Mammary epithelial cell (primary cell): ENCODE measurements around the gene LSMEM2.

Source experiments
- CTCF ChIP-seq, 2 donors: IDR thresholded peaks in 1 of 2; conservative IDR thresholded peaks in 1 of 2; 2 replicates each; pipeline ENCODE4 v1.5.1; 2011 to 2012; ENCODE audit warnings: inconsistent platforms in 2 of 2, low read length in 2 of 2, mild to moderate bottlenecking in 2 of 2, control low read depth in 1 of 2, low read depth in 1 of 2; ENCODE audit not compliant: insufficient read depth in 1 of 2; ENCODE audit errors: extremely low read depth in 1 of 2
- EZH2 ChIP-seq: IDR thresholded peaks from 2 replicates; pipeline ENCODE4 v1.6.1; 2012; ENCODE audit warnings: low read length, inconsistent platforms, borderline replicate concordance

GRCh38 chr3:50268703-50269451, 10.0 kb upstream of the LSMEM2 start, which contains the start of gene SEMA3B:
- no peak for TF ChIP-seq EZH2
- no peak for TF ChIP-seq CTCF (conservative IDR thresholded peaks at IDR 0.05 in 1 of 2, IDR thresholded peaks at IDR 0.05 in 1 of 2; ENCODE audit: extremely low read depth in 1 of 2, insufficient read depth in 1 of 2, low read depth in 1 of 2, low read length in 2 of 2)
